Keratinocyte (primary cell): ENCODE results near the gene POMT2. TPM values are rescaled to one million over a fixed set of nuclear protein-coding genes. Genes with fewer than 3 reads are reported as not detected.

ENCODE experiments used
- DNase-seq: peaks from one replicate; pipeline ENCODE4 v3.0.0-alpha.2; 2011; ENCODE audit warnings: low read depth, missing footprints, low spot score
- FAIRE-seq: peaks from 2 replicates; lab custom pipeline; 2011; peaks lifted over from hg19 to GRCh38; lab: Jason Lieb, UNC
- H2AFZ ChIP-seq: 2 replicates; pipeline ENCODE4 v1.6.0; 2012; ENCODE audit warnings: low read length, control low read depth, inconsistent platforms; ENCODE audit not compliant: control insufficient read depth
- H3K27ac ChIP-seq: 2 replicates; pipeline ENCODE4 v1.5.1; 2011; ENCODE audit warnings: low read length; ENCODE audit not compliant: control insufficient read depth, insufficient read depth
- H3K27me3 ChIP-seq: 3 replicates; pipeline ENCODE4 v1.6.0; 2011; ENCODE audit warnings: low read length; ENCODE audit not compliant: control insufficient read depth, insufficient read depth; ENCODE audit errors: extremely low read depth
- H3K36me3 ChIP-seq, 2 experiments: 2 replicates in 1 of 2; 3 replicates in 1 of 2; pipeline ENCODE4 v1.5.1; 2011; ENCODE audit warnings: low read length in 2 of 2, mild to moderate bottlenecking in 1 of 2; ENCODE audit not compliant: control insufficient read depth in 2 of 2, insufficient read depth in 2 of 2; ENCODE audit errors: extremely low read depth in 1 of 2
- H3K4me1 ChIP-seq: 3 replicates; pipeline ENCODE4 v1.5.1; 2011; ENCODE audit warnings: low read length; ENCODE audit not compliant: control insufficient read depth, insufficient read depth; ENCODE audit errors: extremely low read depth
- H3K4me2 ChIP-seq: 3 replicates; pipeline ENCODE4 v1.6.0; 2011; ENCODE audit warnings: low read depth, low read length; ENCODE audit not compliant: control insufficient read depth, insufficient read depth; ENCODE audit errors: extremely low read depth
- H3K4me3 ChIP-seq, 3 experiments: fragments of 200-600 bp in 1 of 3; sonication (generic) in 1 of 3; 2 replicates in 2 of 3; 3 replicates in 1 of 3; pipeline ENCODE4 v1.5.1; 2011 to 2016; ENCODE audit warnings: low read length in 3 of 3, mild to moderate bottlenecking in 3 of 3, control low read depth in 2 of 3, inconsistent platforms in 1 of 3, low read depth in 1 of 3, mixed read lengths in 1 of 3, mixed run types in 1 of 3, moderate library complexity in 1 of 3; ENCODE audit not compliant: control insufficient read depth in 2 of 3, insufficient read depth in 2 of 3; ENCODE audit errors: extremely low read depth in 1 of 3
- H3K79me2 ChIP-seq: 2 replicates; pipeline ENCODE4 v1.6.0; 2012; ENCODE audit warnings: low read length; ENCODE audit not compliant: control insufficient read depth, insufficient read depth
- H3K9ac ChIP-seq: 3 replicates; pipeline ENCODE4 v1.6.0; 2011; ENCODE audit warnings: low read length; ENCODE audit not compliant: control insufficient read depth, insufficient read depth; ENCODE audit errors: extremely low read depth
- H3K9me1 ChIP-seq: 3 replicates; pipeline ENCODE4 v1.6.0; 2011; ENCODE audit warnings: low read length; ENCODE audit not compliant: control insufficient read depth, insufficient read depth; ENCODE audit errors: extremely low read depth
- H3K9me3 ChIP-seq: 2 replicates; pipeline ENCODE4 v1.5.1; 2012; ENCODE audit warnings: low read depth, low read length; ENCODE audit not compliant: control insufficient read depth
- H4K20me1 ChIP-seq: 3 replicates; pipeline ENCODE4 v1.6.0; 2011; ENCODE audit warnings: low read length; ENCODE audit not compliant: control insufficient read depth, insufficient read depth; ENCODE audit errors: extremely low read depth
- EZH2 ChIP-seq: IDR thresholded peaks from one replicate; pipeline ENCODE4 v1.6.1; 2012; ENCODE audit warnings: inconsistent platforms, mild to moderate bottlenecking, low read length, moderate library complexity
- dilution Hi-C: fragments of 300-500 bp; cut with MboI; formaldehyde crosslinking; loops from one replicate; pipeline ENCODE4 v1.7.0; 2020; ENCODE audit warnings: low sequenced_read_pairs; ENCODE audit not compliant: extremely low pct_ligation_motif_present
- polyA plus RNA-seq, 5 experiments: library from polyadenylated mRNA; depleted of rRNA in 3 of 5; stranded (reverse) in 3 of 5; stranded (forward) in 1 of 5; unstranded in 1 of 5; fragments of >200 nt; gene quantifications; 1 replicate in 1 of 5; 2 replicates in 3 of 5; 3 replicates in 1 of 5; pipeline versions ENCODE4 v1.2.1 to v1.2.3, GENCODE V29; 2011 to 2012; ENCODE audit warnings: missing spikeins in 2 of 5, low read depth in 1 of 5, low replicate concordance in 1 of 5
- TF ChIP-seq, protein P1 (sequence below), 3 experiments: IDR thresholded peaks in 1 of 3; conservative IDR thresholded peaks in 1 of 3; optimal IDR thresholded peaks in 1 of 3; 2 replicates in 2 of 3; 3 replicates in 1 of 3; pipeline versions ENCODE3 to v1.5.1; 2011; ENCODE audit warnings: low read length in 3 of 3, mild to moderate bottlenecking in 3 of 3, moderate library complexity in 2 of 3, control low read depth in 1 of 3, inconsistent platforms in 1 of 3; ENCODE audit not compliant: insufficient read depth in 2 of 3; ENCODE audit errors: extremely low read depth in 1 of 3

The POMT2 gene
- polyA plus RNA-seq, 1 donor (not counting 4 experiments of a cell fraction or from before 2014, with no cell fraction given), result 21.1 TPM

DNA sequence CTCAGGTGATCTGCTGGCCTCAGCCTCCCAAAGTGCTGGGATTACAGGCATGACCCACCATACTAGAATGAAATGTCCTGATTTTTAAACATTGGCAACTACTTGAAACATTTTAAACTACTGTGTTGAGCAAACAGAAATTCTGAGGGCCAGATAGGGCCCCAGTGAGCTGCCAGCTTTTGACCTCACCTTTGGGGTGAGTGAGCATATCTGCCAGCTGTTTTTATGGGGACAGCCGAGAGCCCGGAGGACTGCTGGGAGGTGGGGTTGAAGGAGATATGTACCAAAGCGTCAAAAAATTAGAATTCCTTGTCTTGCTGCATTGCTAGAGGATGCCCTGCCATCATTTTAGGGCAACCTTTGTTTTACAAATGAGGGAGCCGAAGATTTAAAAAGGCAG, 2.9 kb upstream of the POMT2 start:
- dilution Hi-C loops, result no loop called here
- no peak for FAIRE-seq
- H3K4me3 ChIP-seq, result no peak overlapping the region

DNA sequence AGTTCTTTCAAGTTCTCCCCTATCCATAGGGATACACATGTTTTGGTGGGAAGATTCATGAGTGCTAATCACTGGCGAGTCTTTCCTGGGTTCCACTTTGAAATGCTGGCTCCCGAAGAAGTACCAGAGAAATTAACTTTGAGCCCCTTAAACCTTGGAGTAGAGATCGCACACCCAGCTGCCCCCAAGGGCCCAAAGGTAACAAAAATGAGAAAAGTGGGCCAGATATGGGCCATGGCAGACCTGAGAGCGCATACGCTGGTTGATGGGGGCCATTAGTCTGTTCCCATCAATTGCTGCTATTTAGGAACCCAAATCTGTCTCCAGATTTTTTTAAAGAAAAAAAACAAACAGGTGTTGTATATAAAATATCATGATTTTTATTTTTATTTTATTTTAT, 2.3 kb upstream of the POMT2 start:
- Histone ChIP-seq H3K4me2 (no peak overlapping the region), H4K20me1 (no peaks in the 10 kb centered on the region), H3K27me3 (no peaks in the 10 kb centered on the region), H3K9me3 (no peaks in the 10 kb centered on the region), H3K27ac (no peak overlapping the region), H3K9ac (no peak overlapping the region), H3K9me1 (no peaks in the 10 kb centered on the region), H2AFZ (no peak overlapping the region), H3K36me3 (no peaks in the 10 kb centered on the region), H3K4me3 (no peak overlapping the region), H3K79me2 (peaks cover 20% of the 10 kb centered on the region), H3K4me1 (peaks cover 17% of the 10 kb centered on the region)
- FAIRE-seq (no peak), DNase-seq (no peak)
- no peak for TF ChIP-seq EZH2
- TF ChIP-seq, protein P1, sequence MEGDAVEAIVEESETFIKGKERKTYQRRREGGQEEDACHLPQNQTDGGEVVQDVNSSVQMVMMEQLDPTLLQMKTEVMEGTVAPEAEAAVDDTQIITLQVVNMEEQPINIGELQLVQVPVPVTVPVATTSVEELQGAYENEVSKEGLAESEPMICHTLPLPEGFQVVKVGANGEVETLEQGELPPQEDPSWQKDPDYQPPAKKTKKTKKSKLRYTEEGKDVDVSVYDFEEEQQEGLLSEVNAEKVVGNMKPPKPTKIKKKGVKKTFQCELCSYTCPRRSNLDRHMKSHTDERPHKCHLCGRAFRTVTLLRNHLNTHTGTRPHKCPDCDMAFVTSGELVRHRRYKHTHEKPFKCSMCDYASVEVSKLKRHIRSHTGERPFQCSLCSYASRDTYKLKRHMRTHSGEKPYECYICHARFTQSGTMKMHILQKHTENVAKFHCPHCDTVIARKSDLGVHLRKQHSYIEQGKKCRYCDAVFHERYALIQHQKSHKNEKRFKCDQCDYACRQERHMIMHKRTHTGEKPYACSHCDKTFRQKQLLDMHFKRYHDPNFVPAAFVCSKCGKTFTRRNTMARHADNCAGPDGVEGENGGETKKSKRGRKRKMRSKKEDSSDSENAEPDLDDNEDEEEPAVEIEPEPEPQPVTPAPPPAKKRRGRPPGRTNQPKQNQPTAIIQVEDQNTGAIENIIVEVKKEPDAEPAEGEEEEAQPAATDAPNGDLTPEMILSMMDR (optimal IDR thresholded peaks at IDR 0.05 in 1 of 3, IDR thresholded peaks at IDR 0.05 in 1 of 3, conservative IDR thresholded peaks at IDR 0.05 in 1 of 3; ENCODE audit: extremely low read depth in 1 of 3, insufficient read depth in 2 of 3, low read length in 3 of 3), result no peak
- dilution Hi-C loops, result no loop called here

More for the DNA sequence above, 2.9 kb upstream of the POMT2 start:
- H4K20me1 ChIP-seq, result no peaks in the 10 kb centered on the region
- H3K9me1 ChIP-seq, result no peaks in the 10 kb centered on the region
- H3K9ac ChIP-seq, result no peak overlapping the region
- H3K9me3 ChIP-seq, result no peaks in the 10 kb centered on the region
- no peak overlapping the region for H3K4me2 ChIP-seq
- H3K27me3 ChIP-seq, result no peaks in the 10 kb centered on the region
- no peak overlapping the region for H3K27ac ChIP-seq
- DNase-seq, result no peak
- peaks cover 17% of the 10 kb centered on the region for H3K4me1 ChIP-seq
- H3K79me2 ChIP-seq, result peaks cover 14% of the 10 kb centered on the region
- H2AFZ ChIP-seq, result no peak overlapping the region
- no peaks in the 10 kb centered on the region for H3K36me3 ChIP-seq
- TF ChIP-seq EZH2, result no peak
